ENCODE results near the gene FCN1.

- no peak for TF ChIP-seq CTCF (conservative IDR thresholded peaks at IDR 0.05; ENCODE audit: low read depth, low read length)
- TF ChIP-seq EZH2phosphoT487 (IDR thresholded peaks at IDR 0.05; ENCODE audit: borderline replicate concordance, low read length), result no peak
Measured at GRCh38 chr9:134944916-134945315, 27.2 kb upstream of the FCN1 start.
